SK-N-SH treated with all-trans-retinoic acid at 6 μM for 48 hours (cell line): ENCODE results near the gene PIGV.

Experiments used
- ARNTL ChIP-seq: fragments of 450-650 bp; formaldehyde crosslinking; IDR thresholded peaks from 2 replicates; pipeline ENCODE4 v1.5.0; 2020; ENCODE audit warnings: low read depth, mild to moderate bottlenecking, moderate library complexity, borderline replicate concordance
- BACH2 ChIP-seq: fragments of 250-450 bp; sonication (Bioruptor Pico); IDR thresholded peaks from 2 replicates; pipeline ENCODE4 v1.9.0; 2021; ENCODE audit warnings: mild to moderate bottlenecking, borderline replicate concordance
- POU6F1 ChIP-seq: fragments of 250-450 bp; sonication (Bioruptor Pico); IDR thresholded peaks from 2 replicates; pipeline ENCODE4 v1.8.0; 2021; ENCODE audit warnings: low read depth, mild to moderate bottlenecking, moderate library complexity, borderline replicate concordance
- SNAI2 ChIP-seq: fragments of 250-450 bp; sonication (Bioruptor Pico); IDR thresholded peaks from 2 replicates; pipeline ENCODE4 v1.5.0; 2020; ENCODE audit warnings: mild to moderate bottlenecking, moderate library complexity
- ZC3H10 ChIP-seq: fragments of 250-450 bp; sonication (Bioruptor Pico); IDR thresholded peaks from 2 replicates; pipeline ENCODE4 v1.5.1; 2021; ENCODE audit warnings: mild to moderate bottlenecking, moderate library complexity
- ZFP3 ChIP-seq: fragments of 250-450 bp; sonication (Bioruptor Pico); IDR thresholded peaks from 2 replicates; pipeline ENCODE4 v1.5.0; 2020; ENCODE audit warnings: mild to moderate bottlenecking, moderate library complexity
- ZNF70 ChIP-seq: fragments of 450-650 bp; formaldehyde crosslinking; IDR thresholded peaks from 2 replicates; pipeline ENCODE4 v1.5.0; 2020; ENCODE audit warnings: mild to moderate bottlenecking, moderate library complexity
- ZNF8 ChIP-seq: fragments of 450-650 bp; formaldehyde crosslinking; IDR thresholded peaks from 2 replicates; pipeline ENCODE4 v1.5.0; 2020; ENCODE audit warnings: mild to moderate bottlenecking, moderate library complexity
- TF ChIP-seq, protein P1 (sequence below): fragments of 250-450 bp; sonication (Bioruptor Pico); IDR thresholded peaks from 2 replicates; pipeline ENCODE4 v1.8.0; 2020; ENCODE audit warnings: mild to moderate bottlenecking, moderate library complexity, borderline replicate concordance

- no peak for TF ChIP-seq SNAI2 (CRISPR knock-in tag)
- no peak for TF ChIP-seq ZC3H10 (CRISPR knock-in tag)
- no peak for TF ChIP-seq ARNTL (CRISPR knock-in tag)
- TF ChIP-seq BACH2 (CRISPR knock-in tag) = no peak
- no peak for TF ChIP-seq POU6F1
- TF ChIP-seq, protein P1, sequence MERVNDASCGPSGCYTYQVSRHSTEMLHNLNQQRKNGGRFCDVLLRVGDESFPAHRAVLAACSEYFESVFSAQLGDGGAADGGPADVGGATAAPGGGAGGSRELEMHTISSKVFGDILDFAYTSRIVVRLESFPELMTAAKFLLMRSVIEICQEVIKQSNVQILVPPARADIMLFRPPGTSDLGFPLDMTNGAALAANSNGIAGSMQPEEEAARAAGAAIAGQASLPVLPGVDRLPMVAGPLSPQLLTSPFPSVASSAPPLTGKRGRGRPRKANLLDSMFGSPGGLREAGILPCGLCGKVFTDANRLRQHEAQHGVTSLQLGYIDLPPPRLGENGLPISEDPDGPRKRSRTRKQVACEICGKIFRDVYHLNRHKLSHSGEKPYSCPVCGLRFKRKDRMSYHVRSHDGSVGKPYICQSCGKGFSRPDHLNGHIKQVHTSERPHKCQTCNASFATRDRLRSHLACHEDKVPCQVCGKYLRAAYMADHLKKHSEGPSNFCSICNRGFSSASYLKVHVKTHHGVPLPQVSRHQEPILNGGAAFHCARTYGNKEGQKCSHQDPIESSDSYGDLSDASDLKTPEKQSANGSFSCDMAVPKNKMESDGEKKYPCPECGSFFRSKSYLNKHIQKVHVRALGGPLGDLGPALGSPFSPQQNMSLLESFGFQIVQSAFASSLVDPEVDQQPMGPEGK = no peak
- no peak for TF ChIP-seq ZFP3 (CRISPR knock-in tag)
- no peak for TF ChIP-seq ZNF8 (CRISPR knock-in tag)
- TF ChIP-seq ZNF70 (CRISPR knock-in tag) = no peak
Observed at GRCh38 chr1:26788836-26789611, 1.3 kb downstream of the PIGV start.
